ENCODE results near the gene ASB3.

The ASB3 gene

GRCh38 chr2:53641290-53641689 is 145.5 kb downstream of the ASB3 start:
- DNase-seq, result no peak

- DNase-seq, result no peak
Observed at GRCh38 chr2:53640466-53640865, 146.3 kb downstream of the ASB3 start.

- no peak for DNase-seq
Observed at GRCh38 chr2:53636596-53636995, 150.2 kb downstream of the ASB3 start.

GRCh38 chr2:53636109-53636508 is 150.6 kb downstream of the ASB3 start:
- no peak for DNase-seq

- DNase-seq, result no peak
Observed at GRCh38 chr2:53635694-53636093, 151.1 kb downstream of the ASB3 start.

- DNase-seq, result no peak
Observed at GRCh38 chr2:53633441-53633840, 153.3 kb downstream of the ASB3 start.

- peak; percentile 46 for DNase-seq
Observed at GRCh38 chr2:53632714-53633113, 154.0 kb downstream of the ASB3 start.

GRCh38 chr2:53632126-53632460 is 154.7 kb downstream of the ASB3 start:
- no peak for DNase-seq

GRCh38 chr2:53631313-53632125 is 155.2 kb downstream of the ASB3 start:
- no peak for DNase-seq

- DNase-seq, result no peak
Observed at GRCh38 chr2:53630026-53630606, 156.6 kb downstream of the ASB3 start.

GRCh38 chr2:53629501-53629900 is 157.3 kb downstream of the ASB3 start:
- no peak for DNase-seq

- no peak for DNase-seq
Observed at GRCh38 chr2:53629001-53629400, 157.8 kb downstream of the ASB3 start.

- no peak for DNase-seq
Observed at GRCh38 chr2:53622141-53622540, 164.6 kb downstream of the ASB3 start.

- no peak for DNase-seq
Observed at GRCh38 chr2:53620981-53621380, 165.8 kb downstream of the ASB3 start.
